GM10847 (cell line): ENCODE measurements around the gene TP53TG5.

Source experiments
- POLR2A ChIP-seq: IDR thresholded peaks from 2 replicates; pipeline ENCODE4 v1.6.1; 2011; ENCODE audit not compliant: insufficient read length; ENCODE audit errors: extremely low read depth

The TP53TG5 gene

DNA sequence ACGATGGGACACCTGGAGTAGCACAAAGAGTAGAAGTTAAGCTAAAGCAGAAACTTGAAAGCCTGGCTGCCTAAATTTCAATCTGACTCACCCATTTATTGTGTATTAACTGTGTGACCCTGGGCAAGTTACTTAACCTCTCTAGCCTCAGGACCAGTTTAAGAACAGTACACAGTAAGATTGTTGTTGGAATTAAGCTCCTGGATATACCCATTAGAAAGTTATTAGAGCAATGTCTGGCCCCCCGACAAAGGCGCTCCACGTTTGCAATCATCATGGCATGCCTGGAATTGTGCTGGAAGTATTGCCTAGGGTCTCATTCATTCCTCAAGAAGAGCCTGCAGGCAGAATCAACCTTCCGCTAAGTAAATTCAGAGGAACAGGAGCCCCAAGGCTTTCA lies 31.3 kb downstream of the TP53TG5 start:
- no peak for TF ChIP-seq POLR2A

DNA sequence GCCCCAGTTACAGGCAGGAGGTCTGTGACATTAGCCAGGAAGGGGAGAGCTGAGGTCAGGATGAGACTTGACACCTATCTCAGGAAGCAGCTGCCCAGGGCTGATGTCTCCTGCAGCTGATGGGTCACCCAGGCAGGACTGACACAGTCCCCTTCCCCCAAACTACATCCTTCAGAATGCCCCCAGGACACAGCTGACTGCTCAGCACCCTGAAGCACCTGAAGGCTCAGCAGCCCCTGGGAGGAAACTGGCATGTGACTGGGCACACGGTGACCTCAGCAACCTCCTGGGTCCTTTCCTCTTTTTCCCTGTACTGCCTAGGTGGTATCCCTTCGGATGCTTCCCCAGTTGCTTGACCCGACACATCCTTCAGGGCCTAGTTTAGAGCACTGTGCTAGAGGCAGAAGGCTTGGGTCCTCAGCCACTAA lies 31.8 kb downstream of the TP53TG5 start:
- TF ChIP-seq POLR2A = no peak

DNA sequence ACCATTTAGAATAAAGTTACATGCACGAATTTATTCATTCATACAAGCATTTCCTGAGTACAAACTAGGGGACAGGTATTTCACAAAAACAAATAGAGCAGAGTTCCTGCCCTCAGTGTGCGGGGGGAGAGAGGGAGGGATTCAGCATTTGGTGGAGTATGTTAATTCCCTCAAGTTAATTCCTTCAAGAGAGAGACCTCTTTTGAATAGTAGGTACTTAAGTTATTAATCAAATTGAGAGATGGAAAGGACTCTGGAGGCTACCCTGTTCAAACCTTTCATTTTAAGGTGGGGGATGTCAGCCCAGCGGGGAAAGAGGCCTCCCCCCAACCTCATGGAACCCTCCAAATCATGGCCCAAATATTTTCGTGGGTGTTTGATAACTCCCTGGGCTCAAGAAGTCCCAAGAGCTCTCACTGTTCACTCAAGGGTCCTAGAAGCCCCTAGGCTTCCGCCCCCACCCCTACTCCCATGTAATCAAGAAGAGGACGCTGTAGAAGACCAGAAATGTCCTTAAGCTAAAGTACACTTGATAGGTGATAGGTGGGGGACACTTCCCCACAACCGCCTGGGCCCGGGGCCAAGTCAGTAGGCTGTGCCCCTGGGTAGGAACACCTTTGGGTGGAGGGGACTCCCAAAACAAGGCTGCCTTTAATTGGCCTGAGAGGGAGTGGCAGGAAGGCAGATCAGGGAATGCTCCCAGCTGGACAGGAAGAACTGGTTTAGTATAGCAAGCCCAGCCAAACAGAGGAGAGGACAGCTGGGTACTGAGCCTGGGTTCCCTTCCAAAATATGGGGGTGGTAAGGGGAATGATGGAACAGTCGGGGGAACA lies 32.8 kb downstream of the TP53TG5 start:
- no peak for TF ChIP-seq POLR2A

DNA sequence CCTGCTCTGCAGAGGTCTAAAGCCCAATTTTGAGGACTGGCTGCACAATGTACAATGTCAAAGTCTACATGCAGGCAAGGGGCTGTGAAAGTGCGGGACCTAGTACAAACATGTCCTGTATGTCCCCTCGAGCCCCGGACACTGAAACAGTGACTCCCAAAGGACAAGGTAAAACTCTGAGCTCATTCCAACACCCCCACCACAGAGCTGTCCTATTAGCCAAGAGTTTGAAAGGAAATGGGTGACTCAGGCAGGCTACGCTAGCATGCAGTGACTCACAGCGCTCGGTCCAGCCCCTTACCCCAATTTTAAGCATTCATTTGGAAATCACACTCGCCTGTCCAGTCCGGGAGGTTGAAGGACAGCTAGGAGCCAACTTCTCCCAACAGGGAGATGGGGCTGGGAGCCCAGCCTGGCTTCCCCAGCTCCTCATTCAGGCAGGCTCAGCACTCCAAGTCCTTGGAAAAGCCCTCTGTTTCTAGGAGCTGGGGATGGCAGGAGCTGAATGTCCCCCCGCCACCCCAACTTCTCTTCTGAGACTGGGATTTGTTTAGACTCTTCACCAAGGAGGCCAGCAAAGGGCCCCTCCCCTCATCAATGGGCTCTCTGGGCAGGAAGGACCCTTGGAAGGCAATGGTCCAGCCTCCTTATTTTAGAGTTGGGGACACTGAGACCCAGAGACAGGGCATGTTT lies 33.8 kb downstream of the TP53TG5 start:
- TF ChIP-seq POLR2A = no peak

DNA sequence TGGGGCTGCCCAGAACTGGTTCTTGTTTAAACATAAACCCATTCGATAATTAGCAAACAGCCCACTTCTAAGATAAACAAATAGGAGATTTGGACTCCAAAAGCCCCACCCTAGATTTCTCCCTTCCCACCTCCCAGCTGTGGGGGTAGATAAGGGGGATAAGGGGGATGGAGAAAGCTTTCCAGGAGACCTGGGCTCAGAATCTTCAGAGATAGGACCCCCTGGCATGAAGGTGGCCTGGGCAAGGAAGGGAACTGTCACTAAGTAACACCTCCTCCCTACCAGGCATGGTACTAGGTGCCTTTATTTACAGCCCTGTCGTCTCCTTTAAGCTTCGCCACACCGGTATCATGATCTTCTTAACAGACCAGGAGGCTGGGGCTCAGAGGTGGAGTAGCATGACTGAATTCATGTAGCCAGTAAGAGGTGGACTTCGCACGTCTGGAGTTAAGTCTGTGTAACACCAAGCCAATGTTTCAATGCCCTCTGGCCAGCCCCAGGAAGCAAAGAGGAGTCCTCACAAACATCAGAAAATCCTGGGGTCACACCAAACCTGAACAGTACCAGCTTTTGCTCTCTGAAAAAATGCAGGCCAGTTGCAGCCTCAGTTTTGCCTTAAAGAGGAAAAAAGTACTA lies 34.5 kb downstream of the TP53TG5 start:
- TF ChIP-seq POLR2A = no peak

DNA sequence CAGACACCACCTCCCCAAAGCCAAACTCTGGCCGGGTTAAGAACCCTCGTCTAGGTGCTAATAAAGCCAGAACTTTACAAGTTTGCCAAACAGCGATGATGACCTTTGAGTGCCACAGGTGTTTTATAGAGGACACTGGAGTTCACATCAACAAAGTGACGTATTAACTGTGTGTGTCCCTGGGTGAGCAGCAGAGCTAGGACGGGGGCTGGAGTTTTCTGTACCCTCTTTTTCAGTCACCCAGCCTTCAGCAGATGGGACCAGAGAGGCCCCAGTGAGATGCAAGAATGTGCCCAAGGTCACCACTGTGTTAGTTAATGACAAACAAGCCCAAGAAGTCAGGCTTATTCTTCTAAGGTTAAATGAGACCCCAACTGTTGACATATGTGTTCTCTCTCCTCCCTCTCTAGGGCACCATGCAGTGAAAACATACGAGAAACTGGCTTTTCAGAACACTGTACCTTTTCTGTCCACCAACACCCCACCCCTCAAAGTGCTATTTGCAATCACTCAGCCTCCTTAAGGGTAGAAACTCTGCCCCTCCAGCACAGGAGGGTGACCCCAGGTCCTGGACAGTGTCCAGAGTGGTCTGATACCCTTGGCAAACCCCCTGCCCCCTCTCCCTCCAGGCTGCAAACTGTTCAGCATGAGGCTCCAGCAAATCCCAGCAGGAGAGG lies 35.1 kb downstream of the TP53TG5 start:
- no peak for TF ChIP-seq POLR2A

DNA sequence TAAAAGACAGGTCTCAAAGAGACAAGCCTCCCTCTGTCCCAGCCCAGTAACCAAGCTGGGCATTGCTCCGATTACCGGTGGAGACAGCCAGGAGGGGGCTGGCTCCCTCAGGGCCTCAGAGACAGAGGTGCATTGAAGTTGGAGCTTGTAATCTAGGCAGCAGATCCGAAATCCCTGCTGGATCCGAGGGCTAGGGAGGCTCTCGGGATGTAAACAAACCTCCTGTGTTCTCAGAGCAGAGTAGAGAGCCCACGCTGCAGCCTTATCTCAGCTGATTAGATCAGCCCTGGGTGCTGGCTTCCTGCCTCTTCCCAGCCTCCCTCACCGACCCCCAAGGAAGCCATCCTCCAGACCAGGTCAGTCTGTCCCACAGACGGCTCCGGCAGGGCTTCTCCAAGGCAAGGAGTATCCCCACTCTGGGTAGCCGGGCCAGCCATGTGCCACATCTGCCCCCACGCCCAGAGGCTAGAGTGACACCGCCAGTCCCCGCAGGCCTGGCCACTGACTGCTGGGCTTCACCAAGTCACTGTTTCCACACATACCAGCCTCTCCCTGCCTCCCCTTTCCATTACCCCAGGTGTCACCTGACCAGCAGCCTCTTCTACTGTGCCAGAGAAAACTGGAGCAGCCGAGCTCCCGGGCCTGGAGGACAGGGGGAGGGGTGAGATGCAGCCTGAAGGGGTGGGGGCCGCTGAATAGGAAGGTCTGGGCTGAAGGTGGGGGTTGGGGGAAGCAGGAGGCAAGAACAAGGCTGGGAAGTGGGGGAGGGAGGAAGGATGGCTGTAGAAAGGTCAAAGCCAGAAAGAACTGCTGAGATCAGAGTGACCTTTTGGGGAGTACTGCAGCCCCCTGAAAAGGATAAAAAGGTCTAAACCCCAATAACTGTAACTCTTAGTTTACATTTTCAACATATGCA lies 35.9 kb downstream of the TP53TG5 start:
- no peak for TF ChIP-seq POLR2A

DNA sequence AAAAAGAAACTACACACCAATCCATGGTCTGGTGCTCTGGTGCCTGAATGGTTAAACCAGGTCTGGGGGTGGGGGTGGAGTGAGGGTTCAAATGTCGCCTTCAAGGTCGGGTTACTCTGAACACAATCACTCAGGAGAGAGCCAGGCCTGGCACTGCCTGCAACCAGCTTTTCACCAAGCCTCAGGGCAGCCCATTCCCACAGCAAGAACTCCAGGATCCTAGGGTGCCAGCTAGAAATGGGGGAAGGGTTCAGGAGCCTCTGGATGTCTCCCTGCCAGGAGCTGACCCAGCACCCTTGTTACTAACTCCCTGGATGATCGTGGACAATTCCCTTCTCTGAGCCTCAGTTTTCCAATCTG lies 36.6 kb downstream of the TP53TG5 start:
- no peak for TF ChIP-seq POLR2A

DNA sequence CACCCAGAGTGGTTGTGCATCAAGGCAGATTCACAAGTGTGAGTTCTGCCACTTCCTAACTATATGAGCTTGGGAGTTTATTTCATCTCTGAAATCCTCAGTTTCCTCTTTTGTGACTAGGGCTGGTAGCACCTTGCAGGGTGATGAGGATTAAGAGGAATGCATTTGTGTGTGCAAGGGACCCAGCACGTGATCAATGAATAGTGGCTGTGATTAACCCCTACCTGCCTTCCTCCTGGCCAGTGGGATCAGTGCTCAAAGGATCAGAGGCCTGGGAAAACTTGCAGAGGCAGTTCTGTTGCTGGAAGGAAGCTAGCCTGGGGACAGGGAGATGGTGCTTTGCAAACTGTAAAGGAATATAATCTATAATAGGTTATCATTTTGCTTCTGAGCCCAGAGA lies 37.2 kb downstream of the TP53TG5 start:
- TF ChIP-seq POLR2A = no peak

DNA sequence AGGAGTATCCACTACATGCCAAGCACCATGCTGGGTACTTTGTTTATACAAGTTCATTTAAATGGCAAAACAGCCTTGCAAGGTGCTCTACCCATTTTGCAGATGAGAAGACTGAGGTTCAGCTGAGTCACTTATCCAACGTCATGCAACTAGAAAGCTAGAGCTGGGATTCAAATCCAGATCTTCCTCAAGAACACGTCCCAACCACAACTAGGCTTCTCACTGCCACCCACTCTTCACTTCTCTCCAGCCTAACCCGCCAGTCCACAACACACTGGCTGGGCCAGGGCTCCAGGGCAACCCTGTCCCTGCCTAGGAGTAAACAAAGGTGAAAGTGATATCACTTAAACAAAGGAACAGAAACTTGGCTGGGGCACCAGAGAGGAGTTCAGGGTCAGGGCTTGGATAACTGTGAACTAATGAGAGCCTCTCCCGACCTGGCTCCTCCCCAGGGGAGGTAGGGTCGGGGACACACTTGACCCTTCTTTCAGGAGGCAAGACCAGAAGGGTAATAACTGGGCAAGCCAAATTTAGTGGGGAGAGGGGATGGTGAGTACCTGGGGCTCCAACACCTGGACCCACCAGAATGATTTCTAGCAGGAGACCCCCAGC lies 37.8 kb downstream of the TP53TG5 start:
- no peak for TF ChIP-seq POLR2A

DNA sequence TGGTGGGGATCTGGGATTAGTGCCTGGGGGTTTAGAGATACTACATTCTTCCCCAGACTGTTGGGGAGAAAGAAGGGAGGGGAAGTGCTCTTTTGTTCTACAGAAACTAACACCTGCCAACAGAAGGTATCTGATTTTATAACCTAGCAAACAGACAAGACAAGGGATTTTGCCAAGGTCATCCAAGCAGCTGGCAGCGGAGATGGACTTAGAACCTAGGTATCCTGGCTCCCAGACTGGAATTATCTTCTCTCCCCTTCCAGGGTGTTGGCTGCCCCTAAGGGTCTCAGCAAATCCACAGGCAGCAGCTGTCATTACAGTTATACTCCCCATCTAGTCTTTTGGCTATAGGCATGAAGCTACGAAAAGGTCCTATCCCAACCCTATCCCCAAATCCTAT lies 38.3 kb downstream of the TP53TG5 start:
- no peak for TF ChIP-seq POLR2A

DNA sequence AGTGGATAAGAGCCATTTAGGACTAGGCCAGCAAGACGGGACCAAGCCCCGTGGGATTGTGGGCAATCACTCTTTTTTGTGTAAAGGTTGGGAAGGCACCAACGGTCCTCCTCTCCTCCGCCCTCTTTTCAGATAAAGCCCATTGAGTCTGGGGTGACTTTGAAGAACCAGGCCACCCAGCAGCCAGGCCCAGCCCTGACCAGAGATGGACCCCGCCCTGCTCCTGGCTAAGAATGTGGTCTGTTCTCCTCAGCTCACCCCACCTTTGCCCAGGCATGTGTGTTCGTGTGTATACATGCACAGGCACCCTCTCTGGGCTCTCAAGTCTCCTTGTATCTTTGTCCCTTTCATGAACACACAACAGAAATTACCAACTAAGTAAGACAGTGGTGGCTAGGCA lies 39.0 kb downstream of the TP53TG5 start:
- TF ChIP-seq POLR2A = no peak

DNA sequence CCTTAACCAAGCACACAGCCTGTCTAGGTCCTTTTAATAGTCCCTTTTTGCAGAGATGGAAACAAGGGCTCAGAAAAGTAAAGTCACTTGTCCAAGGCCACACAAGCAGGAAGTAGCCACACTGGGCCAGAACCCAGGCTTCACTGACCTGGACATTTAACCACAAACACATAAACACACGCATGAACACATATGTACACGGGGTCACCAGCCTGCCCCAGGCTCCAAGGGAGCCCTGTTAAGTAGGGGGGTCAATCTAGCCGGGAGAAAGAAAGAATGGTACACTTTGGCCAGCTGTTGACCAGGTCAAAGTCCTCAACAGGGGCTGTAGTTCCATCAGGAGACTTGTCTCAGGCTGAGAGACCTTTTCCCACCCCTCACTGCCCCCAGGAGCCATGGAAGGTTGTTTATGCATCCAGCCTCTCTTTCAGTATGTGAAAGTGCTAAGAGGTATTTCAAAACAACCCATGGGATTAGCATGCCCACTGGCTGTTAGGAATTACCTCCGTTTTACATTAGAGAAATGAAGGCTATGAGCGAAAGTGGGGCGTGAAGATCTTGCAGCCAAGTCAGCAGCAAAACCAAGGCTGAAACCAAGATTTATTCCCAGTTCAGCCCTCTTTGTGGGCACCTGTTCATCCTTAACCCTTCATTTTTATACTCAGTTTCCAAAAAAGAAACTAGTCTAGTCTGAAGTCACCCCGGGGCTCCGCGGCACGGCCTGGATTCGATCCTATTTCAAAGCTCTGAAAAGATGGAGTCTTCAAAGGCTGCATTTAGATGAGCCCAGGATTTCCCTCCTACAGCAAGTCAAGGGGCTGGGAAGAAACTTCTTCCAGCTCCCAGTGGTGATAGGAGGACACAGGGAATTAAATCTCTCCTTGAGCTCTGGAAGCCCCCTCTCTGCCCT lies 39.7 kb downstream of the TP53TG5 start:
- no peak for TF ChIP-seq POLR2A

DNA sequence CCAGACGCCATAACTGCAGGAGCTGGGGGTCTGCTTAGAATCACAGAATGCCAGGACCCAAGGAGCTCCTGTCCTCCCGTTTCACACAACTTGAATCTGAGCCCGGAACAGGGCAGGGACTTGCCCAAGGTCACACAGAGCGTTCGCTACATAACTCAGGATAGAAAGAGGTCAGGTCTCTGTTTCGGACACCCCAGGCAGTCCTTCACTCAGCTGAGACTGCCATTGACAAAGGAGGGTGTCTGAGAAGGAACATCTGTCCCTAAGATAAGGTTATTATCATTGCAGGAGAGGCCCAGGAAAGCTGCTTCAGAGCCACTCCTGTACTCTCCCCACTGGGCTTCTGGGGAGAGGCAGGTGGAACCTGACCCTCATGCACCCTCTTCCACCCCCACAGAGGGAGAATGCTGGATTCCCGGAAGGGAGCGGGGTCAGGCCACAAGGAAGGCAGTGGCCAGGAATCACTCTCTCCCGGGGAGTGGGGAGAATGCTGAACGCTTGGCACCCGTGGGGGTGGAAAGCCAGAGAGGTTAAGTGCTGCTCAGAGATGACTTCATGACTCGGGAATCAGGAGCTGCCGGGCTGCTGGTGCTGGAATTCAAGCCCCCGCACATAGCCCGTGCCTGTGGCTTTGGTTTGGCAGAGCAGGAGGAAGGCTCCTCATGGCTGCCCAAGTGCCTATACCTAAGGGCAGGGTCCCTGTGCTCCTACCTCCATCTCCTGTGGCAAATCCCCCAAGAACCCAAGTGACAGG lies 40.6 kb downstream of the TP53TG5 start:
- TF ChIP-seq POLR2A = no peak
